Hypothalamus (tissue), 51 donors: ENCODE results near the gene LRPPRC.
"Not testable (repeated sequence)": the region's sequence is repeated elsewhere in the genome, so short reads cannot be mapped to it uniquely, and the experiment has no call there.

ENCODE experiments used
- DNase-seq, 51 donors: peaks; one replicate each; lab custom pipeline; 2025; lab: John Stamatoyannopoulos, UW

Gene LRPPRC

DNA sequence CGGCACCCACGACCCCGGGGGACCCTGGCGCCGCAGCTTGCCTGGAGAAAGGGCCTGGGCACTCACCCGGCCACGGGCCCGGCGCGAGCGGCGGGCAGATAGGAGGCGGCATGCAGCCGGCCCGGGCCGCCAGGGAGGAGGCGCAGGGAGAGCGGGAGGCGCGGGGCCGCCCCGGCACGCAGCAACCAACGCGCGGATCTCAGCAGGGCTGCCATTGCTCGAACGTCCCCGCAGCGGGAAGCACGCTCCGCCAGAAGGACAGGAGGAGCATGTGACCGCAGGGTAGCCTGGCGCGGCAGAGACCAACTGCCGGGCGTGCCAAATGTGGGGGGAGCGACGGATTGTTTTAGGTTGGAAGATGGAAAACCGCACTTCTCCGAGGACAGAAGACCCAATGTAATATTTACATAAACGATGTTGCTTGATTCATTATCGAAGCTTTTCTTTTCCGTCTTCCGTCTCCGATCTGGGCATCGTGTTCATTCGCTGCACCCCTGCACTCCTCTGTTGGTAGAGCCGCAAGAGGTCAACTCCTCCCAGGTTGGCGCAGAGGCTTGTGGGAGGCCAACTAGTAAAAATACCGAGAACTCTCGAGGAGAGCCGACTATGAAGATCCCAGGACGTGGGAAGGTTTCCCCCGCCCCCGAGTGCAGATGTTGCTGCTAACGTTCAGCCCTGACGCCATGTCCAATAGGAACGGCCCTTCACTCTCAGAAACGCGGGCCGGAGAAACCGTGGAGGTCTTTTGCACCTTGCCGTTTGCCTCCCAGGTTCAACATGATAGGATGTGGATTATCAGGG is at the start of gene LRPPRC:
TSS of gene LRPPRC (minus strand) at position 257 of the 801 bp plus-strand sequence. CDS start at position 215, 42 bp downstream.
- peak; percentile 55 to 97 (median 88) for DNase-seq

DNA sequence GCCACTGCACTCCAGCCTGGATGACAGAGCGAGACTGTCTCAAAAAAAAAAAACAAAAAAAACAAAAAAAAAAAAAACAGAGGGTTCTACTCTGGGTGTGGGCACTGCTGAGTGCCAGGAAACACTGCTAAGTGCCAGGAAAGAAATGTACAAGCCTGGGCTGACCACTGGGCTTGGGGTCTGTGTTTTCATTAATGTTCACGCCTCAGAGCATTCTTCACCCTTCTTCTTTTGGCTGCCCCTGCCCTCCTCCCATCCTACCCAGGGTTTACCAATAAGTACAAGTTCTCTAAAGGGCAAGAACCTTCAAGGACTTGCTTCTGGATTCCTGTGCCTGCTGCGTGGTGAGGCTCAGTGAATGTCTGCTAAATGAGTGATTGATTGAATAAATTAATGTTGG is 49.3 kb upstream of the LRPPRC start:
- DNase-seq = no peak

- DNase-seq = peak in 50 of 51 donors; percentile 27 to 92 (median 77)
These were observed 48.5 kb upstream of the LRPPRC start for GRCh38 chr2:44044281-44044720.

DNA sequence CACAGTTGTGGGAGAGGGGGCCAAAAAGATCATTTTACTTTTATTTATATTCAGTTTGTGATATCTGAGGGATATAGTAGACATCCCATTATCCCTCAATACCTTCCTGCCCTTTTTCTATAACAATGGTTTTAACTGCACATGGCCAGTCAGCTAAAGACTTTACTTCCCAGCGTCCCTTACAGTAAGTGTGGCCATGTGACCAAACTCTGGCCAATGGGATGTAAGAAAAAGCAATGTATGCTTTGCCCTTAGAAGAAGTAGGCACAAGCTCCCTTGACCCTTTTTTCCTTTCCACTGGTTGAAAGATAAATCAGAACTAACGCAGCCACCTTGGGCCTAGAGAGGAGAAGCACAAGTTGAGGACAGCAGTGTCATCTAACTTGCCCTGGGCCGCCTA is 44.6 kb upstream of the LRPPRC start:
- no peak for DNase-seq

- DNase-seq = no peak
These were observed 42.5 kb upstream of the LRPPRC start for GRCh38 chr2:44038277-44038676.

- DNase-seq = no peak
These were observed 41.4 kb upstream of the LRPPRC start for GRCh38 chr2:44037221-44037620.

DNA sequence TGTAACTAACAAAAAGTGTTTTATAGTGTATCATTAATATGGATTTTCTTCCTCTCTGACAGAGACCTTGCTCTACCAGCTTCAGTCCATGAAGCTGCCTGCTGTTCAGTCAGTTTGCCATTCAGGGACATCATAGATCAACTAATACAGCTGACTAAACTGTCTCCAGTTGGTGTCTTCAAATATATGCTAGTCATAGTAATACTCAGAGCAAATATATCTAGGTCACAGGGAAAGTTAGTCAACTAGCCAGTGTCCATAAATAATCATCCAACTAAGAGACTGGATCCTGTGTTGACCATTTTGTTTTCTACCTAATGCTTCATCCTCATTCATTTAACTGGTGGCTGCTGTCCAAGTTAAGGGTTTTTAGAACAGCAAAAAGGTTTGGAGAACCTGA is 38.2 kb upstream of the LRPPRC start:
- no peak for DNase-seq

GRCh38 chr2:44027076-44027475 is 31.3 kb upstream of the LRPPRC start:
- not testable (repeated sequence) for DNase-seq

- DNase-seq = peak in 8 of 51 donors; percentile 5 to 29 (median 8)
These were observed 20.5 kb upstream of the LRPPRC start for GRCh38 chr2:44016282-44016681.

- no peak for DNase-seq
These were observed 19.4 kb upstream of the LRPPRC start for GRCh38 chr2:44015239-44015638.

- not testable (repeated sequence) for DNase-seq
These were observed 17.4 kb upstream of the LRPPRC start for GRCh38 chr2:44013205-44013604.

GRCh38 chr2:44010266-44010665 is 14.5 kb upstream of the LRPPRC start:
- peak in 18 of 51 donors; percentile 1 to 65 (median 16) for DNase-seq

DNA sequence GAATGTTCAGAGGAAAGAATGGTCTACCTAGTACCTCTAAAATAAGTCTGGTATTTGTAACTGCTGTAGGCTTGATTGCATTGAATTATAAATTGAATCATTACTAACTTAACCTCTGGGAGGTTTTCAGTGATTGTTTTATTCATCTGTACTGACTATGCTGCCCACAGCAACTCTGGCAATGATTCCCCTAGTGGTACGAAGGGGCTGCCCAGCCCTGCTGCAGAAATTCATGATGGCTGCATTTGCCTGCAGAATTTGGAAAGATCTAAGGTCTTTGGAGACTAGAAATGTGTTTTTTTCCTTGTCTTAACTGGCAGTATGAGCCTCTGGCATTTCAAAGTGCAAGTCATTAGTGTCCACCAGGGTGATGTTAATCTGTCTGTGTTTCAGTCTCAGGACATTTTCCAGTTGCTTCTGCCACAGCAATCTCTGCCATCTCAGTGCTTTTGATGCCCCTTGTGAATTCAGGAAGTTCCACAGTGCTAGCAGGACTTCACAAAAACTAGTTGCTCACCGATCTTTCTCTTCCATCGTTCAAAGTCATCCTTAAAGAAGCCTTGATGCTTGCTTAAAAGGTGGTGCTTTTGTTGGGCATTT is 13.4 kb upstream of the LRPPRC start:
- no peak for DNase-seq

GRCh38 chr2:44005846-44006245 is 10.1 kb upstream of the LRPPRC start:
- DNase-seq = no peak

- DNase-seq = no peak
These were observed 9.2 kb upstream of the LRPPRC start for GRCh38 chr2:44004735-44005602.

GRCh38 chr2:44001716-44002115 is 5.9 kb upstream of the LRPPRC start:
- DNase-seq = no peak

GRCh38 chr2:43998263-43998662 is 2.5 kb upstream of the LRPPRC start:
- no peak for DNase-seq

GRCh38 chr2:43993437-43993836 is 2.4 kb downstream of the LRPPRC start:
- no peak for DNase-seq

GRCh38 chr2:43989545-43989944 is 6.2 kb downstream of the LRPPRC start:
- DNase-seq = no peak

DNA sequence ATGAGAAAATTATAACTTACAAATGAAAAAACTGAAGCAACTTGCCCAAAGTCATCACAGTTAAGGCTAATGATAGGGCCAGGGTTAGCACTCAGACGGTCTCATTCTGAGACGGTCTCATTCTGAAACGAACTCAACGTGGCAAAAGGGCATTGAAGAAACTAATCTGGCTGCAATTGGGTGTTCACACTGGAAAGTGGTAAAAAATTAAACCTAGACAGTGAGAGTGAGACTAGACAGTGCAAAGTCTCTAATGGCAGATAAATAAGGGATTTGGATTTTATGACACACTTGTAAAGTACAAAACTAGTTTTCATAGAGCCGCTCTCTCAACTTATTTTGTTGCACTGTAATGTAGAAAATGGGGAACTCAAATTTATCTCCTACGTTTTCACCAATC is 9.2 kb downstream of the LRPPRC start:
- no peak for DNase-seq

DNA sequence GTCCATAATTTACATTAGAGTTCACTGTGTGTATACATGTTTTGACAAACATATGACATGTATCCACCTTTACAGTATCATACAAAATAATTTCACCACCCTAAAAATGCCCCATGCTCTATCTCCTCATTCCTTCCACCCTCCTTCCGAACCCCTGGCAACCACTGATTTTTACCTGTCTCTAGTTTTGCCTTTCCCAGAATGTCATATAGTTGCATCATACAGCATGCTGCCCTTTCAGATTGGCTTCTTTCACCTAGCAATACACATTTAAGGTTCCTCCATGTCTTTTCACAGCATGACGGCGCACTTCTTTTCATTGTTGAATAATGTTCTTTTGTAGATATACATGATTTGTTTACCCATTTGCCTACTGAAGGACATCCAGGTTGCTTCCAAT is 10.4 kb downstream of the LRPPRC start:
- DNase-seq = no peak
